Neural cell (in vitro differentiated cells): Measurements from ENCODE around the gene YIPF1.

Source experiments
- EP300 ChIP-seq: fragments of 450-650 bp; conservative IDR thresholded peaks from 2 replicates; pipeline ENCODE4 v1.6.1; 2014; ENCODE audit warnings: antibody characterized with exemption, mild to moderate bottlenecking, moderate library complexity; ENCODE audit not compliant: poor library complexity, severe bottlenecking
- EZH2 ChIP-seq: fragments of 200-600, 300-800 bp; shearing (Covaris generic), sonication (generic); IDR thresholded peaks from 2 replicates; pipeline ENCODE4 v1.6.1; 2014; ENCODE audit warnings: antibody characterized with exemption, low read length, borderline replicate concordance, mild to moderate bottlenecking; ENCODE audit not compliant: insufficient read depth, poor library complexity, severe bottlenecking
- MXI1 ChIP-seq: fragments of 450-650 bp; conservative IDR thresholded peaks from 2 replicates; pipeline ENCODE4 v1.6.1; 2014; ENCODE audit warnings: antibody characterized with exemption, mild to moderate bottlenecking; ENCODE audit not compliant: poor library complexity, severe bottlenecking
- POLR2AphosphoS5 ChIP-seq: IDR thresholded peaks from 2 replicates; pipeline ENCODE4 v1.6.1; 2012
- RAD21 ChIP-seq: fragments of 450-650 bp; conservative IDR thresholded peaks from 2 replicates; pipeline ENCODE4 v1.6.1; 2014; ENCODE audit warnings: antibody characterized with exemption, mild to moderate bottlenecking, moderate library complexity
- TAF1 ChIP-seq: IDR thresholded peaks from 2 replicates; pipeline ENCODE4 v1.6.1; 2012; ENCODE audit warnings: low read depth
- TF ChIP-seq, protein P1 (sequence below): fragments of 450-650 bp; IDR thresholded peaks from 2 replicates; pipeline ENCODE4 v1.5.1; 2014; ENCODE audit warnings: antibody characterized with exemption, mild to moderate bottlenecking, moderate library complexity; ENCODE audit not compliant: poor library complexity, severe bottlenecking
- TF ChIP-seq, protein P2 (sequence below): IDR thresholded peaks from 2 replicates; pipeline ENCODE4 v1.6.1; 2012; ENCODE audit warnings: borderline replicate concordance

DNA sequence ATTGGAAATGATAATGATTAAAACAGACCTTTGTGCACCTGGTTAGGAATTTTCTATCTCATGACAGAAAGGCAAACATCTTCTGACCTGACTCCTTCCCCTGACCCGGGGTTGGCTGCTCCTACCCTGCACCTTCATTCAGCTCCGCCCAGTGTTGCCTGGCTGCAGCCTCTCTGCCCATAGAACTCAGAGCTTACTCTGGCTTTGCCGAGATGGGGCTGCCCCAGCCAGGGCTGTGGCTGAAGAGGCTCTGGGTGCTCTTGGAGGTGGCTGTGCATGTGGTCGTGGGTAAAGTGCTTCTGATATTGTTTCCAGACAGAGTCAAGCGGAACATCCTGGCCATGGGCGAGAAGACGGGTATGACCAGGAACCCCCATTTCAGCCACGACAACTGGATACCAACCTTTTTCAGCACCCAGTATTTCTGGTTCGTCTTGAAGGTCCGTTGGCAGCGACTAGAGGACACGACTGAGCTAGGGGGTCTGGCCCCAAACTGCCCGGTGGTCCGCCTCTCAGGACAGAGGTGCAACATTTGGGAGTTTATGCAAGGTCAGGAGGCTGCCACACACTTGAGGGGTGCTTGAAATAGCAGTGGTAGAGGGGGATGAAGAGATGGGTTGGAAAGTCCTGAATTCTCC is 4.5 kb upstream of the YIPF1 start, which contains the start of gene DIO1:
- TF ChIP-seq TAF1 (no peak), POLR2AphosphoS5 (no peak), MXI1 (no peak), EZH2 (no peak), EP300 (no peak), RAD21 (no peak)
- TF ChIP-seq, protein P1, sequence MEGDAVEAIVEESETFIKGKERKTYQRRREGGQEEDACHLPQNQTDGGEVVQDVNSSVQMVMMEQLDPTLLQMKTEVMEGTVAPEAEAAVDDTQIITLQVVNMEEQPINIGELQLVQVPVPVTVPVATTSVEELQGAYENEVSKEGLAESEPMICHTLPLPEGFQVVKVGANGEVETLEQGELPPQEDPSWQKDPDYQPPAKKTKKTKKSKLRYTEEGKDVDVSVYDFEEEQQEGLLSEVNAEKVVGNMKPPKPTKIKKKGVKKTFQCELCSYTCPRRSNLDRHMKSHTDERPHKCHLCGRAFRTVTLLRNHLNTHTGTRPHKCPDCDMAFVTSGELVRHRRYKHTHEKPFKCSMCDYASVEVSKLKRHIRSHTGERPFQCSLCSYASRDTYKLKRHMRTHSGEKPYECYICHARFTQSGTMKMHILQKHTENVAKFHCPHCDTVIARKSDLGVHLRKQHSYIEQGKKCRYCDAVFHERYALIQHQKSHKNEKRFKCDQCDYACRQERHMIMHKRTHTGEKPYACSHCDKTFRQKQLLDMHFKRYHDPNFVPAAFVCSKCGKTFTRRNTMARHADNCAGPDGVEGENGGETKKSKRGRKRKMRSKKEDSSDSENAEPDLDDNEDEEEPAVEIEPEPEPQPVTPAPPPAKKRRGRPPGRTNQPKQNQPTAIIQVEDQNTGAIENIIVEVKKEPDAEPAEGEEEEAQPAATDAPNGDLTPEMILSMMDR = no peak
- TF ChIP-seq, protein P2, sequence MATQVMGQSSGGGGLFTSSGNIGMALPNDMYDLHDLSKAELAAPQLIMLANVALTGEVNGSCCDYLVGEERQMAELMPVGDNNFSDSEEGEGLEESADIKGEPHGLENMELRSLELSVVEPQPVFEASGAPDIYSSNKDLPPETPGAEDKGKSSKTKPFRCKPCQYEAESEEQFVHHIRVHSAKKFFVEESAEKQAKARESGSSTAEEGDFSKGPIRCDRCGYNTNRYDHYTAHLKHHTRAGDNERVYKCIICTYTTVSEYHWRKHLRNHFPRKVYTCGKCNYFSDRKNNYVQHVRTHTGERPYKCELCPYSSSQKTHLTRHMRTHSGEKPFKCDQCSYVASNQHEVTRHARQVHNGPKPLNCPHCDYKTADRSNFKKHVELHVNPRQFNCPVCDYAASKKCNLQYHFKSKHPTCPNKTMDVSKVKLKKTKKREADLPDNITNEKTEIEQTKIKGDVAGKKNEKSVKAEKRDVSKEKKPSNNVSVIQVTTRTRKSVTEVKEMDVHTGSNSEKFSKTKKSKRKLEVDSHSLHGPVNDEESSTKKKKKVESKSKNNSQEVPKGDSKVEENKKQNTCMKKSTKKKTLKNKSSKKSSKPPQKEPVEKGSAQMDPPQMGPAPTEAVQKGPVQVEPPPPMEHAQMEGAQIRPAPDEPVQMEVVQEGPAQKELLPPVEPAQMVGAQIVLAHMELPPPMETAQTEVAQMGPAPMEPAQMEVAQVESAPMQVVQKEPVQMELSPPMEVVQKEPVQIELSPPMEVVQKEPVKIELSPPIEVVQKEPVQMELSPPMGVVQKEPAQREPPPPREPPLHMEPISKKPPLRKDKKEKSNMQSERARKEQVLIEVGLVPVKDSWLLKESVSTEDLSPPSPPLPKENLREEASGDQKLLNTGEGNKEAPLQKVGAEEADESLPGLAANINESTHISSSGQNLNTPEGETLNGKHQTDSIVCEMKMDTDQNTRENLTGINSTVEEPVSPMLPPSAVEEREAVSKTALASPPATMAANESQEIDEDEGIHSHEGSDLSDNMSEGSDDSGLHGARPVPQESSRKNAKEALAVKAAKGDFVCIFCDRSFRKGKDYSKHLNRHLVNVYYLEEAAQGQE = no peak
